UCSD-AML1 (cell line): Measurements from ENCODE around the gene KRT83.
"Not testable (repeated sequence)": the region's sequence is repeated elsewhere in the genome, so short reads cannot be mapped to it uniquely, and the experiment has no call there.

ENCODE experiments used
- DNase-seq: peaks from one replicate; lab custom pipeline; 2025; ENCODE audit not compliant: unreplicated experiment; lab: John Stamatoyannopoulos, UW

The KRT83 gene

GRCh38 chr12:52287816-52288805 lies 33.1 kb downstream of the KRT83 start:
- peak; percentile 68 for DNase-seq

DNA sequence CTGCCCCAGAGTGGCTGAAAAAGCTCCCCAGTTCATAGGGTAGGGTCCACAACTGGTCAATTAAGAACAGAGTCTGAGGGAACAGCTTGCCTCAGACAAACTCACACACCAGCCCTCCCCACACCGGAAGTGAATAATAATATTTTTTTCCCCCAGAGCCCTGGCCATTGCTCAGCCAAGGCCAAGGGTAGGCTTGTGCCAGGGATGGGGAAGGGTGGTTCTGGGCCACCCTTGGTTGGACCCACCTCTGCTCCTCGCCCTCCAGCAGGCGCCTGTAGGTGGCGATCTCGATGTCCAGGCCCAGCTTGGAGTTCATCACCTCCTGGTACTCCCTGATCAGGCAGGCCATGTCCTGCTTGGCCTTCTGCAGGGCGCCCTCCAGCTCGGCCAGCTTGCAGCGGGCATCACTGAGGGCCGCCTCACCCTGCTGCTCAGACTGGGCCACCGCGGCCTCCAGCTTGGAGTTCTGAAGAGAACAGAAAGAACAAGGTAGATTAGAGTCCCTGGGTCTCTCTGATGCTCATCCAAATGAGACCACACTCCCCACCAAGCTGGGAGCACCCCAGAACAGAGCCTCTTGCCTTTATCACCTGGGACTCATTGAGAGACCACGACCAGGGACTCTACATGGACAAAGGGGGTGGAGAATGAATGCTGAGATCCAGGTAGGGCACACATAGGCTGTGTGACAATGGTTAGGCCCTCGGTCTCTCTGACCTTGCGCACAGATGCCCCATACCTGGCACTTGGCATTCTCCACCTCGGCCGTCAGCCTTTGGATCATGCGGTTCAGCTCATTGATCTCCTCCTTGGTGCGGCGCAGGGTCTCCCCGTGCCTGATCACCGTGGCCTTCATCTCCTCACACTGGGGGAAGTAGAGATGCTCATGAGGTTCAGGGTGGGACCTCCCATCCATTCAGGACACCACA lies 34.1 kb downstream of the KRT83 start:
- DNase-seq, result not testable (repeated sequence)

DNA sequence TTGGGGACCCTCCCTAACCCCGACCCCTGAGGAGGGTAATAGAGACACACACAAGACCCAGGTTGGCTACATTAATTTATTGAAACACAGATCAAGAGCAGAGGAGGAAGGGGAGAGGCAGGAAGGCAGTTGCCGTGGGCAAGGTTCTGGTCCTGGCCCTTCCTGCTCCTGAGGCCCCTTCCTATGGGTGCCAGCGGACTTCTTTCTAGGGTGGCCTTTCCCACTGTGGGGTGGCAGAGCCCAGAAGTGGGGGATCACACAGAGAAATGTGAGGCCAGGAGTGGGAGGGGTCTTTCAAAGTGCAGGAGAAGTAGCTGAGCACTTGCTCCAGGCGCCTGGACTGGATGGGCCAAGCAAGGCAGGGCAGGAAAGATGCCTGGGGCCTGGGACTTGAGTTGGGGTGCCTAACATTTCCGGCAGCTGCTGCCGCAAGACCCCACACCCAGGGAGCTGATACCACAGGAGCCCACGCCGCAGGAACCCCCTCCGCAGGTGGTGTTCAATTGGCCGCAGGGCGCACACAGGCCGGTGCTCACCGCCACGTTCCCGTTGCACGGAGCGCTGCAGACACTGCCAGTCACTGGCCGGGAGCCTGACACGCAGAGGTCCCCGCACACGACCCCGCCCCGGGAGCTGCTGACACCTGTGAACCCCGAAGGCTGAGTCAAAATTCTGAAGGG lies 35.2 kb downstream of the KRT83 start:
- no peak for DNase-seq

DNA sequence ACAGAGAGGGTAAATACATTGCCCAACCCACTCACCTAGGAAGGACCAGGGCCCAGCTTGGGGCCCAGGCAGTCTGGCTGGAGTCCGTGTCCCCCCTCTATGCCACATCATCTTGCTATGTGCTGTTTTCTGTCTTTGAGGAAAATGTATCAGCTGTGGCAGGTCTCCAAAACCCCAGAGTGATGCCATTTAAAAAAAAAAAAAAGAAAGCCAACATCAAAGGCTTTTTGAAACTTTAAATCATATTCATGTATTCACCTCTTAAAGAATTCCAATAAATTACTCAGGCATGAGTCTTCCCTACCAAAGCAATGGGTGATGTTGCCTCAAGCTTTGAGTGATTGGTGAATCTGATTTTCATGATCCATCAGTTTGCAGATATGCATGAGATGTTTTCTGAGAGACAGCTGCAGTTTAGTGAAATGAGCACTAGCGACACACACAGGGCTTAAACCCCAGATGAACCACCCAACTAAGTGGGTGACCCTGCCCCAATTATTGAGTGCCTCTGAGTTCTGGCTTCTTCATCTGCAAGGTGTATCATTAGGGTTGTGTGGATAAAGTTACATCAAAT lies 35.9 kb downstream of the KRT83 start:
- DNase-seq, result no peak

DNA sequence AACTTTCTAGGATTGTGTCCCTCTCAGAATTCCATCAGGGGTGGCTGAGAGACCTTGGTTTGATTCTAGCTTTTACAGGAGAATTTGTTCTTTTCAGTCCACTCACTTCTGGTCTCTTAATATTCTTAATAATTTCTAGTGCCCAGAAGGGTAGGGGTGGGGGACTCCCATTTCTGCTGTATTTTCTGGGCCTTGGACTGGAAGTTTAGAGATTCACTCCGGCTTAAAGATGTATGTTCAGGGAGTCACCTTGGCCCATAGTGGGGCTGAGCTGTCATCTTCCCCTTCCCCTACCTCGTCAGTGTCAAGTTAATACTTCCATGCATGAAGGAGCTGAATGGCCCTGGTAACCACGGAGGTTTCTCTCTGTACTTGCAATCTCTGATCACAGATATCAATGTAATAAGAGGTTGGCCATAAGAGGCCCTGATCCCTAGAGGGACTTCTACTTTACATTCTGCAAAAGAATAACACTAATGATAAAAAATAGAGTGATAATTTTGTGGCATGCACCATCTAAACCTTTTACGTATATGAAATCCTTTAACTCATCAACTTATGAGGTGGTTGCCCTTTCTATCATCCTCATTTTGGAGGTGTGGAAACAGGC lies 36.5 kb downstream of the KRT83 start:
- no peak for DNase-seq

GRCh38 chr12:52280796-52281560 lies 40.2 kb downstream of the KRT83 start:
- no peak for DNase-seq

DNA sequence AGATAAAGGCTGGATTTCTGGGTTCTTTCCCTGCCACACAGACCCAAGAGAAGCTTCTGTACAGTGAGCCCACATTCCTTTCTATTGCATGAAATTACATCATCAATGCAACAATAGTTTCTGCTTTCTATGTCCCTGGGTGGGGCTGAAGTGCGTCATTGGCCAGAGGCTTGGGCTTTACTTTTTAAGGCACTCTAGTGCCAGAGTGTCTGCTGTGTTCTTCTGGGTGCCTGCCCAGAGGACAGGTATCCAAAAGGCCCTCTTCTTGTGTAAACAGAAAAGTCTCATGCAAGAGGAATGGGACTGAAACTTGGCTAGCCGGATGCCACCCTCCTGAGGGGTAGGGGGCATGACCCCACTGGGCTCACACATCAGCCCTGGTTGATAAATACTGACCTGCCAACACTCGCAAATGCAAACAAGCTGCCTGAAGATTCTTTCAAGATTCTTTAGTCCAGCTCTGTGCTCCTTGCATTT lies 40.8 kb downstream of the KRT83 start:
- DNase-seq, result peak; percentile 55

DNA sequence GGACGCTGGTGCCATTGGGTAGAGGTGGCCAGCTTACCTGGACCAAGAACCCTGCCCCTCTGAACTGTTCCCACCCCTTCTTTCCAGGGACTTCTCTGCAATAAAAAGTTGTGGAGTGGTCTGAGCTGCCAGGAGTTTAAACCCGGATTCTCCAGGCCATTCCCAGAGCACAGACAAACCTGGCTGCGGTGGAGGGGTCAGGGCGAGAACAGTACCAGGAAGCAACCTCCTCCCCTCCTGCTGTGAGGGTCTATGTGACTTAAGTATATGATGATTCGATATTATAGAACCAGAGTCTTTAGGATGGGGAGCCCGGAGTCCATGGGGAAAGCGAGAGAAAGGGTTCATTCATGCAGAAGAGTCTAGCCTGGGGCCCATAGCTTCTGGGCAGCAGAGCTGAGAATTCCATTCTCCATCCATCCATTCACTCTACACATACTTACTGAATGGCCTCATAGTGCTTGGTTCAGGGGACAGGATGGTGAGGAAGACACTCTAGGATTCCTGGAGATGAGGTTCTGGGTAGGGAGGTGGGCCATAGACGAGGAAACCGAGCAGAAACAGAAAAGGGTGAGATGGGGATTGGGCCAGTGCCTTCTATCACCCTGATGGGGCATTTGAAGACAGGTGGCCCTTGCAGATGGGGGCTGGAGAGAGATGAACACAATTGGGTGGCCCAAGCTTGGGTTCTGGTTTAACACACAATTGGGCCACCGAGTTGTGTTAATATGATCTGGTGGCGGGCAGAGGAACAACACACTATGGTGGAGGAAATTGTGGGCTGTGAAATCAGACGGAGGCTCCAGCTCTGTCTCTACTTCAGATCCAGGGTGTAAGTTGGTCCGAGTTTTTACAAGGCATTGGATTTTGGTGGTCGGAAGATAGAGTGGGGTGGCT lies 41.5 kb downstream of the KRT83 start:
- DNase-seq, result no peak

DNA sequence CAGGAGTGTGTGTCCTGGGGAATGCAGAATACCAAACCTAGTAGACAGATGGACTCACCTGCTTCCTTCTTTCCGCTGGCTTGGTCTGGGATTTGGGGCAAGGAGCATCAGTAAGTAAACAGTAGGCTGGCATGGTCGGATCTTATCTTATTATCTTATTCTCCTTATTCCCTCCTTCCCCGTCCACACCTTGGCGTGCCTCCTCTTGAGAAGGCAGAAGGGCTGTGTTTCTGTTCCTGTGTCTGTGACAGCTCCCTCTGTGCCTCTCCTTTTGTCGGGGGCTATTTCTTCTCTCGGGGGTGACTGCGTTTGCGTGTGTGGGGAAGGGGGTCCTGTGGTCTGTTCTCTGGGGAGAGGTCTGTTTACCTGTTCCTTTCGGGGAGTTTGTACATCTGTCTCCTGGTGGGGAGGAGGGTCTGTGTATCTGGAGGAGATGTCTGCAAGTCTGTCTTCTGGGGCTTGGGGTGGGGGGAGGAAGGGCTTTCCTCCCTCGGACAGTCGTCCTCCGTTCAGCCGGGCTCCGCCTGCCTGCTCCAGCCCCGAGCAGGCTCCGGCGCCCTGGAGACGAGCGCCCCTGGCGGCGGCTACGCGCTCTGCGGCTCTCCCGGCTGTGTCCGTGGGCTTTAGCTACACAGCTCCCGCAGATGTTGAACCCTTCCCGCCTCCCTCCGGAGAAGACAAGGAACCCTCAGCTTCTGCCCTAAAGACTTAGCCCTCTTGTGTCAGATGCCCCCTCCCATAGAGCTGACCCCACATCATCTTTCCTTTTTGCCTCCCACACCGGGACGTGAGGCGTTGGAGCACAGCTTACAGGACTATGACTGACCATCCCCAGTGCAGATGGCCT lies 42.4 kb downstream of the KRT83 start:
- DNase-seq, result peak; percentile 84

GRCh38 chr12:52277486-52278245 lies 43.5 kb downstream of the KRT83 start:
- DNase-seq, result peak; percentile 47

DNA sequence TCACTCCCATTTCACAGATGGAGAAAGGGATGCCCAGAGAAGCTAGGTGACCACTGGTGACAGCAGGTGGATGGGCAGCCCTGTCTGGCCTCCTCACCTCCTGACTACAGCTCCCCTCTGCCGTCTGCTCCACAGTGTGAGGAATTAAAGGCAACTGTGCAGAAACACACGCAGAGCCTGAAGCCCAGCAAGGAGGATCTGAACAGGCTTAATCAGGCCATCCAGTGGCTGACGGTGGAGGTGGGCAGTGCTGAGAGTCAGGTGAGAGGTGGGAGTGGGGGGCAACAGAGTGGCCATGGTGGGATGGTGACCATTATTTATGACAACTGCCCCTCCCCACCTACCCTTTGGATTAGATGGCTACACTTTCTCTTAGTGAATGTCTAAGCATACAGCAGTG lies 45.5 kb downstream of the KRT83 start:
- DNase-seq, result no peak

GRCh38 chr12:52274521-52275120 lies 46.6 kb downstream of the KRT83 start, which contains the start of gene KRT86:
KRT86 (plus strand) TSS chr12:52274645; CDS start chr12:52301917, 27,272 bp downstream.
- DNase-seq, result no peak

- no peak for DNase-seq
These were observed 50.0 kb downstream of the KRT83 start for GRCh38 chr12:52271158-52271557.

GRCh38 chr12:52270541-52271070 lies 50.6 kb downstream of the KRT83 start:
- DNase-seq, result no peak

- no peak for DNase-seq
These were observed 53.0 kb downstream of the KRT83 start for GRCh38 chr12:52268212-52268611.

DNA sequence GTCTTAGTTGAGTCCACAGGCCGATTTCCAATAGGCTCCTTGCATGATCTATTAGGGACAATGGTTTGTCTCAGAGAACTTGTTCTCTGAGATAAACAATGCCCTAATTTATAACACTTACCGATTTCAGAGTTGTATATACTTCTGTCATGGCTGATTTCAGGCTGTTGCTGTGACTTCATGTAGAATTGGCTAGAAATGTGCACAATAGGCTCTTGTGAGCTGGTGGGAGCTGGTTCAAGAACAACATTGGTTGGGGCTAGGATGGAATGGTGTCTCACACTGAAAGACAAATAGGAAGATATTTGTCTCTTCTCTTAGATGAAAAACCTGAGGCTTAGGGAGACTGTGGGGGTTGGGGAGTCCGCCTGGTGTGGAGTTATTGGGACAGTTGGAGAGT lies 53.5 kb downstream of the KRT83 start:
- no peak for DNase-seq
